Duodenal mucosa (tissue), 2 donors: Measurements from ENCODE around the gene MEX3D.

Experiments
- H3K27ac ChIP-seq: one replicate; pipeline ENCODE4 v1.7.0; 2013; ENCODE audit warnings: low read depth, low read length
- H3K27me3 ChIP-seq, 2 donors: one replicate each; pipeline ENCODE4 v1.7.0; 2013; ENCODE audit warnings: low read length in 2 of 2, control low read depth in 1 of 2; ENCODE audit not compliant: insufficient read depth in 2 of 2, control insufficient read depth in 1 of 2
- H3K36me3 ChIP-seq, 2 donors: one replicate each; pipeline ENCODE4 v1.7.0; 2013; ENCODE audit warnings: low read length in 2 of 2, control low read depth in 1 of 2; ENCODE audit not compliant: insufficient read depth in 2 of 2, control insufficient read depth in 1 of 2
- H3K4me1 ChIP-seq, 2 donors: one replicate each; pipeline ENCODE4 v1.7.0; 2013; ENCODE audit warnings: low read length in 2 of 2, control low read depth in 1 of 2; ENCODE audit not compliant: insufficient read depth in 2 of 2, control insufficient read depth in 1 of 2
- H3K4me3 ChIP-seq, 2 donors: one replicate each; pipeline ENCODE4 v1.7.0; 2013; ENCODE audit warnings: low read length in 2 of 2, low read depth in 1 of 2
- H3K9ac ChIP-seq, 2 donors: one replicate each; pipeline ENCODE4 v1.7.0; 2013; ENCODE audit warnings: low read length in 2 of 2, low read depth in 1 of 2
- H3K9me3 ChIP-seq, 2 donors: one replicate each; pipeline ENCODE4 v1.7.0; 2013; ENCODE audit warnings: low read length in 2 of 2, control low read depth in 1 of 2; ENCODE audit not compliant: control insufficient read depth in 1 of 2

MEX3D gene

GRCh38 chr19:1593501-1593772, 25.3 kb upstream of the MEX3D start:
- Histone ChIP-seq H3K9me3 (no peaks in the 10 kb centered on the region), H3K27ac (no peak overlapping the region), H3K4me3 (peak overlapping the region in 1 of 2 donors; percentile 83), H3K4me1 (peaks cover 13 to 19% of the 10 kb centered on the region in 2 donors), H3K27me3 (no peaks in the 10 kb centered on the region), H3K36me3 (peaks cover 12 to 22% of the 10 kb centered on the region in 2 donors), H3K9ac (peak overlapping the region; percentile 59 to 65)

GRCh38 chr19:1592755-1593500, 24.8 kb upstream of the MEX3D start, which contains the start of gene MBD3:
TSS of gene MBD3 (minus strand) at chr19:1592865. CDS start at chr19:1592631, 234 bp downstream.
- H3K36me3 ChIP-seq: peaks cover 9 to 17% of the 10 kb centered on the region in 2 donors
- H3K27ac ChIP-seq: peak within 1 kb of the TSS; percentile 94
- peak within 1 kb of the TSS; percentile 83 to 85 for H3K4me3 ChIP-seq
- H3K4me1 ChIP-seq: peaks cover 15 to 19% of the 10 kb centered on the region in 2 donors
- no peaks in the 10 kb centered on the region for H3K9me3 ChIP-seq
- H3K9ac ChIP-seq: peak within 1 kb of the TSS; percentile 84 to 90
- no peaks in the 10 kb centered on the region for H3K27me3 ChIP-seq

- peaks cover 19 to 24% of the 10 kb centered on the region in 2 donors for H3K4me1 ChIP-seq
- H3K27me3 ChIP-seq: no peaks in the 10 kb centered on the region
- peak overlapping the region; percentile 84 to 90 for H3K9ac ChIP-seq
- H3K9me3 ChIP-seq: no peaks in the 10 kb centered on the region
- H3K4me3 ChIP-seq: peak overlapping the region; percentile 82 to 85
- H3K27ac ChIP-seq: peak overlapping the region; percentile 94
- H3K36me3 ChIP-seq: peaks cover 2 to 10% of the 10 kb centered on the region in 2 donors
These were observed 24.1 kb upstream of the MEX3D start for GRCh38 chr19:1592024-1592754.

DNA sequence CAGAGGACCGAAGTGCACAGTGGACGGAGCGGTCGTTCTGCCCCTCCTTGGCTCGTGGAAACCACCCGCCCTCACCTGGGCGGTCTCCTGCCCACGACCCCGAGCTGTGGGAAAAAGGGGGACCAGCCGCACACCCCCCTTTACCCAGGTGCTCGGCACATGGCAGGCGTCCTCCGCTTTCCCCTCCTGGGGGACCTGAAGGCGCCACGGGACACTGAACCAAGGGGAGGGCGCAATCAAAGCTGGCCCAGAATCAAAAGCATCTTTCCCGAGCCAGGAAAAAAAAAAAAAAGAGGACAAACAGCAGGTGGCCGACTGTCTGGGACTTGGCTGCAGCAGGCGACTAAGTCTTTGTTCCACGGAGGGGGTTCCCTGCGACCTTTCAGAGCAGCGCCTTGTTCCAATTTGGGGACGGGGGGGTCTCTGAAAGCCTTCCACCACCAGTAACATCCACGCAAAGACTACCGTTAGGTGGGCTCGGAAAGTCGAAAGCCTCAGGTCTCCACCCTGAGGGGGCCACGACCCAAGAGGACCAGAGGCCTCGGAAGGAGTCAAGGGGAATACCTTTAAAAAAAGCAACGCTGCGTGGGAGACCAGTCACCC, 23.4 kb upstream of the MEX3D start:
- peaks cover 0 to 5% of the 10 kb centered on the region in 2 donors for H3K36me3 ChIP-seq
- no peaks in the 10 kb centered on the region for H3K9me3 ChIP-seq
- no peaks in the 10 kb centered on the region for H3K27me3 ChIP-seq
- peak overlapping the region; percentile 94 for H3K27ac ChIP-seq
- peak overlapping the region; percentile 82 to 85 for H3K4me3 ChIP-seq
- H3K9ac ChIP-seq: peak overlapping the region; percentile 84 to 90
- H3K4me1 ChIP-seq: peaks cover 19 to 24% of the 10 kb centered on the region in 2 donors

GRCh38 chr19:1590641-1591397, 22.7 kb upstream of the MEX3D start:
- Histone ChIP-seq H3K9ac (peak overlapping the region; percentile 84 to 90), H3K27ac (no peak overlapping the region), H3K27me3 (no peaks in the 10 kb centered on the region), H3K4me3 (peak overlapping the region; percentile 82 to 85), H3K4me1 (peaks cover 19 to 24% of the 10 kb centered on the region in 2 donors), H3K36me3 (peaks cover 0 to 2% of the 10 kb centered on the region in 2 donors), H3K9me3 (no peaks in the 10 kb centered on the region)

- Histone ChIP-seq H3K4me1 (peaks cover 19 to 20% of the 10 kb centered on the region in 2 donors), H3K27ac (no peak overlapping the region), H3K36me3 (peaks cover 0 to 12% of the 10 kb centered on the region in 2 donors), H3K9me3 (no peaks in the 10 kb centered on the region), H3K9ac (no peak overlapping the region), H3K27me3 (no peaks in the 10 kb centered on the region), H3K4me3 (no peak overlapping the region)
These were observed 19.7 kb upstream of the MEX3D start for GRCh38 chr19:1587872-1588271.

DNA sequence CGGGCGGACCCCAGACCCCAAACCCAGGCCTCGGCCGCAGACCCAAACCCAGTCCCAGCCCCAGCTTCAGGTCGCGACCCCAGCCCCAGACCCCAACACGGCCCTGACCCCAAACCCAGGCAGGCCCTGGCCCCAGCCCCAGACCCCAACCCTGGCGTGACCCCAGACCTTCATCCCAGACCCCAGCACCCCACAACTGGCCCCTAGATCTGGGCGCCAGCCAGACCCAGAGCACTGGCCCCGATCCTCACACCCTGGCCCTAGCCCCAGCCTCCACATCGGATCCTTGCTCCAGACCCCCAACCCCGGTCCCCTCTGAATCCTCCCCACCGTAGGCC, 17.1 kb upstream of the MEX3D start:
- Histone ChIP-seq H3K27ac (no peak overlapping the region), H3K4me1 (peaks cover 5 to 6% of the 10 kb centered on the region in 2 donors), H3K27me3 (no peaks in the 10 kb centered on the region), H3K36me3 (peaks cover 13 to 35% of the 10 kb centered on the region in 2 donors), H3K9me3 (no peaks in the 10 kb centered on the region), H3K9ac (no peak overlapping the region), H3K4me3 (no peak overlapping the region)

DNA sequence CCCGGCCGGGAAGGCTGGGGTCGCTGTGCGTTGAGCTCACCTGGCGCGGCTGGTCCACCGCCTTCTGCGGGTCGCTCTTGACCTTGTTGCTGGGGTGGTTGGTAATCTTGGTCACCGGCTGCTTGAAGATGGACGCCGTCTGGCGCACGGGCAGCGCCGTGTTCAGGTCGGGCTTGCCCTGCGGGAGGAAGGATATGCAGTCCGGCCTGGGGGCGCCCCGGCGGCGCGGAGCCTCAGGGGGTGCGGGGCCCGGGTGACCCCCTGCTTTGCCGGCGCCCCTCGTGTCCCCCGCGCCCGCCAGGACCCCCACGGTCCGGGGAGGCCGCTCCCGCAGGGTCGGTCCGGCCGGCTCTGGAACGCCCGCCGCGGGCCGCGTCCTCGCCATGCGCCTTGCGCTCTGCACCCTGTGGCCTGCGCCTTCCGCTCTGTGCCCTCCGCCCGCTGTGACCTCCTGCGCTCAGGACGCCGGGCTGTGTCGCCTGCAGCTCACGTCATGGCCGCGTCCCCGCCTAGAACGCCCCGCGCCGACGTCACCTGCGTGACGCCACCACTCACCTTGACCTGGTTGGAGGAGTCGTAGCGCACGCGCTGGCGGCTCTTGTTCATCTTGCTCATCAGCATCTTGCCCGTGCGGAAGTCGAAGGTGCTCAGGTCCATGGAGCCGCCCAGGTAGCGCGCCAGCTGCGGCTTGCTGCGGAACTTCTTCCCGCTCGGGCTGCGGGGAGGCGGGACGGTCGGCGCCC, 16.5 kb upstream of the MEX3D start:
- H3K27ac ChIP-seq: no peak overlapping the region
- peaks cover 16 to 38% of the 10 kb centered on the region in 2 donors for H3K36me3 ChIP-seq
- H3K4me1 ChIP-seq: peaks cover 5 to 6% of the 10 kb centered on the region in 2 donors
- no peak overlapping the region for H3K4me3 ChIP-seq
- no peaks in the 10 kb centered on the region for H3K9me3 ChIP-seq
- no peak overlapping the region for H3K9ac ChIP-seq
- H3K27me3 ChIP-seq: no peaks in the 10 kb centered on the region

GRCh38 chr19:1582201-1582600, 14.1 kb upstream of the MEX3D start:
- Histone ChIP-seq H3K27me3 (no peaks in the 10 kb centered on the region), H3K27ac (no peak overlapping the region), H3K9ac (no peak overlapping the region), H3K4me1 (peaks cover 0 to 6% of the 10 kb centered on the region in 2 donors), H3K4me3 (no peak overlapping the region), H3K36me3 (peaks cover 16 to 52% of the 10 kb centered on the region in 2 donors), H3K9me3 (no peaks in the 10 kb centered on the region)
